MM.1S (cell line): ENCODE results near the gene VCX2.

Experiments
- DNase-seq: peaks from one replicate; pipeline ENCODE4 v3.0.0-alpha.2; 2015
- H2AFZ ChIP-seq: fragments of 300-600 bp; sonication (generic); 2 replicates; pipeline ENCODE4 v1.6.0; 2016; ENCODE audit warnings: antibody characterized with exemption, low read length
- H3F3A ChIP-seq: fragments of 300-600 bp; sonication (generic); 2 replicates; pipeline ENCODE4 v1.6.1; 2016; ENCODE audit warnings: mild to moderate bottlenecking, antibody characterized with exemption, low read length, moderate library complexity, mixed read lengths; ENCODE audit not compliant: insufficient read depth
- H3K27ac ChIP-seq: fragments of 300-600 bp; sonication (generic); 2 replicates; pipeline ENCODE4 v1.5.1; 2016; ENCODE audit warnings: mild to moderate bottlenecking, low read length
- H3K27me3 ChIP-seq: fragments of 300-600 bp; sonication (generic); replicated peaks from 2 replicates; pipeline ENCODE4 v1.6.0; 2016; ENCODE audit warnings: low read length; ENCODE audit not compliant: insufficient read depth
- H3K36me3 ChIP-seq: fragments of 300-600 bp; sonication (generic); replicated peaks from 2 replicates; pipeline ENCODE4 v1.6.1; 2016; ENCODE audit warnings: mild to moderate bottlenecking, low read length, mixed read lengths; ENCODE audit not compliant: insufficient read depth
- H3K4me1 ChIP-seq: fragments of 300-600 bp; sonication (generic); 2 replicates; pipeline ENCODE4 v1.6.1; 2016; ENCODE audit warnings: low read length, mixed read lengths
- H3K4me2 ChIP-seq: fragments of 300-600 bp; sonication (generic); 2 replicates; pipeline ENCODE4 v1.6.0; 2016; ENCODE audit warnings: low read depth, low read length
- H3K4me3 ChIP-seq: fragments of 300-600 bp; sonication (generic); 2 replicates; pipeline ENCODE4 v1.5.1; 2016; ENCODE audit warnings: low read length, mixed read lengths
- H3K79me2 ChIP-seq: fragments of 300-600 bp; sonication (generic); 2 replicates; pipeline ENCODE4 v1.6.1; 2016; ENCODE audit warnings: mixed run types, low read length, mixed read lengths
- H3K9ac ChIP-seq: fragments of 300-600 bp; sonication (generic); 2 replicates; pipeline ENCODE4 v1.6.1; 2016; ENCODE audit warnings: low read length, mixed read lengths
- H3K9me2 ChIP-seq: fragments of 300-600 bp; sonication (generic); replicated peaks from 2 replicates; pipeline ENCODE4 v1.6.1; 2016; ENCODE audit warnings: mild to moderate bottlenecking, low read length, mixed read lengths; ENCODE audit not compliant: insufficient read depth
- H3K9me3 ChIP-seq: fragments of 300-600 bp; sonication (generic); replicated peaks from 2 replicates; pipeline ENCODE4 v1.6.1; 2016; ENCODE audit warnings: mild to moderate bottlenecking, low read length, mixed read lengths; ENCODE audit not compliant: insufficient read depth
- H4K20me1 ChIP-seq: fragments of 300-600 bp; sonication (generic); 2 replicates; pipeline ENCODE4 v1.6.1; 2016; ENCODE audit warnings: mild to moderate bottlenecking, low read length, moderate library complexity, mixed read lengths; ENCODE audit not compliant: insufficient read depth
- EZH2 ChIP-seq: fragments of 300-600 bp; sonication (generic); optimal IDR thresholded peaks from 2 replicates; pipeline ENCODE3; 2017; ENCODE audit warnings: low read depth, mild to moderate bottlenecking, antibody characterized with exemption, low read length, mixed read lengths
- EZH2phosphoT487 ChIP-seq: fragments of 300-600 bp; sonication (generic); IDR thresholded peaks from 2 replicates; pipeline ENCODE4 v1.6.1; 2018; ENCODE audit warnings: antibody characterized with exemption, low read length
- TF ChIP-seq, protein P1 (sequence below): fragments of 300-600 bp; sonication (generic); IDR thresholded peaks from 2 replicates; pipeline ENCODE4 v1.5.1; 2016; ENCODE audit warnings: antibody characterized with exemption, low read length, mixed read lengths

Gene VCX2

DNA sequence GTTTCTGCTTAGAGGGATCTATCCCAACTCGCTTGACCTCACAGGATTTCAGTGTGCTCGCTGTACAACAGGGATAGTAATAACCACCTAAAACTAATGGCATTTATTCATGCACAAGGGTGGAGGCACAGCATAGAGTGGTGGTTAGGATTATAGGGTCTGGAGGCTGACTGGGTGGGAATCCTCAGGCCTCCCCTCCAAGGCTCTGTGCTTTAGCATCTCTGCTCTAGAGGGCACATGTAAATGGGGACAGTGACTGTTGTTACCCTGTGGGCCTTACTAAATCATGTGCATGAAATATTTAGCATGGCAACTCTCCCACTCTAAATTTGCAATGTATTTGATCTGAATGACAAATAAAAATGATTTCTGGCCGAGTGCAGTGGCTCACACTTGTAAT is 29.2 kb downstream of the VCX2 start:
- Histone ChIP-seq H3K4me2 (no peak overlapping the region), H3K79me2 (no peaks in the 10 kb centered on the region), H4K20me1 (no peaks in the 10 kb centered on the region), H3F3A (no peaks in the 10 kb centered on the region), H3K27ac (no peak overlapping the region), H3K36me3 (no peaks in the 10 kb centered on the region), H3K9me2 (no peaks in the 10 kb centered on the region), H2AFZ (no peak overlapping the region), H3K9me3 (no peaks in the 10 kb centered on the region), H3K4me1 (no peaks in the 10 kb centered on the region), H3K27me3 (no peaks in the 10 kb centered on the region), H3K9ac (no peak overlapping the region), H3K4me3 (no peak overlapping the region)
- TF ChIP-seq EZH2phosphoT487 (no peak), EZH2 (no peak)
- TF ChIP-seq, protein P1, sequence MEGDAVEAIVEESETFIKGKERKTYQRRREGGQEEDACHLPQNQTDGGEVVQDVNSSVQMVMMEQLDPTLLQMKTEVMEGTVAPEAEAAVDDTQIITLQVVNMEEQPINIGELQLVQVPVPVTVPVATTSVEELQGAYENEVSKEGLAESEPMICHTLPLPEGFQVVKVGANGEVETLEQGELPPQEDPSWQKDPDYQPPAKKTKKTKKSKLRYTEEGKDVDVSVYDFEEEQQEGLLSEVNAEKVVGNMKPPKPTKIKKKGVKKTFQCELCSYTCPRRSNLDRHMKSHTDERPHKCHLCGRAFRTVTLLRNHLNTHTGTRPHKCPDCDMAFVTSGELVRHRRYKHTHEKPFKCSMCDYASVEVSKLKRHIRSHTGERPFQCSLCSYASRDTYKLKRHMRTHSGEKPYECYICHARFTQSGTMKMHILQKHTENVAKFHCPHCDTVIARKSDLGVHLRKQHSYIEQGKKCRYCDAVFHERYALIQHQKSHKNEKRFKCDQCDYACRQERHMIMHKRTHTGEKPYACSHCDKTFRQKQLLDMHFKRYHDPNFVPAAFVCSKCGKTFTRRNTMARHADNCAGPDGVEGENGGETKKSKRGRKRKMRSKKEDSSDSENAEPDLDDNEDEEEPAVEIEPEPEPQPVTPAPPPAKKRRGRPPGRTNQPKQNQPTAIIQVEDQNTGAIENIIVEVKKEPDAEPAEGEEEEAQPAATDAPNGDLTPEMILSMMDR = no peak
- DNase-seq = no peak

DNA sequence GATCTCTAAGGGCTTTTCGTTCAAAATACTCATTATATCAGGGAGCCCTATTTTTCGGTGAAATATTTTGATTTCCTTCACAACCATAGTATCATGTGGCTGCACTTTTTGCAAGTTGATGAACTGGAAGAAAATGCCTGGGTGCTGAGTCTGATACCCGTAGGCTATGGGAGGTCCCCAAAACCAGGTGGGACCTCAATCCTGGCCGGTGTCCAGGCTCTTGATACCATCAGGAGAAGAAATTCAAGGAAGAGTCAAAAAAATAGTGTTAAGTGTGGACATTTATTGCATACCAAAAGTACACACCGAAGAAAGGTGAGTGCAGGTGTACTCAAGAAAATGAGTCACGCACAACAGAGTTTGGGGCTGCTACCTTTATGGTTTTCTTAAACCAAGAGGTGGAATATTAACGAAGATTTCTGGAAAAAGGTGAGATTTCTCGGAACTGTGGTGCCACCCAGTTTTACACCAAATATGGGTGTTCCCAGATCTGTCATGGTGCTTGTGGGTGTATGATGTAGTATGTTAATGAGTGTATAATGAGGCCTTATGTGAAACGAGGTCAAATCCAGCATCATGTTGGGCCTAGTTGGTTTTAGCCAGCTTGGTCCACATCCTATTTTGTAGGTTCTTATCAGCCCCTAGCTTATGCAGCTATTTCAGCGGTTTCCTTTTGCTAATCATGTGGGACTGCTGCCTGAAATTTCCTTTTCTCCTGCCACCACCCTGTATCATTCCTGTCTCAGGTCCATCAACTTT is 29.9 kb downstream of the VCX2 start:
- Histone ChIP-seq H3F3A (no peaks in the 10 kb centered on the region), H3K9me3 (no peaks in the 10 kb centered on the region), H3K4me2 (no peak overlapping the region), H3K27me3 (no peaks in the 10 kb centered on the region), H3K9me2 (no peaks in the 10 kb centered on the region), H2AFZ (no peak overlapping the region), H3K4me3 (no peak overlapping the region), H3K9ac (no peak overlapping the region), H3K79me2 (no peaks in the 10 kb centered on the region), H3K36me3 (no peaks in the 10 kb centered on the region), H3K4me1 (no peaks in the 10 kb centered on the region), H3K27ac (no peak overlapping the region), H4K20me1 (no peaks in the 10 kb centered on the region)
- no peak for DNase-seq
- TF ChIP-seq, protein P1 = no peak
- no peak for TF ChIP-seq EZH2
- no peak for TF ChIP-seq EZH2phosphoT487

DNA sequence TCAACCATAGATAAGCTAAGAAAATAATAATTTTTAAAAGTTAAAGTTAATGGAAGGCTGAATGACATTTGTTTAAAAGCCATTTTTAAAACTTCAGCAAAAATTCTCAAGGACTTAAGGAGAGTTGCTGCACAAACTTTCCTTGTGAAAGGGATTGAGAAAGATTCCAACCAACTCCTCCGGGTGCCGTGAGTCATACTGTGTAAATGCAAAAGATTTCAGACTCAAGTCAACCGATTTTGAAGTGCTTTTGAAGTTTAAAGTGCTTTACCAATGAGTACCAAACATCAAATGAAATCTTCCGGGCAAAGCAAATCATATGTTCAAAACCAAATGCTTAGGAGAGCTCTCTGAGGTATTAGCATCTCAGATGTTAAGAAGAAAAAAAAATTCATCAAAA is 31.4 kb downstream of the VCX2 start:
- TF ChIP-seq, protein P1 = no peak
- no peak for TF ChIP-seq EZH2
- no peak for TF ChIP-seq EZH2phosphoT487
- Histone ChIP-seq H3K27me3 (no peaks in the 10 kb centered on the region), H3K9me2 (no peaks in the 10 kb centered on the region), H3K36me3 (no peaks in the 10 kb centered on the region), H3K4me2 (no peak overlapping the region), H3K4me1 (no peaks in the 10 kb centered on the region), H3K9ac (no peak overlapping the region), H4K20me1 (no peaks in the 10 kb centered on the region), H3F3A (no peaks in the 10 kb centered on the region), H3K4me3 (no peak overlapping the region), H3K79me2 (no peaks in the 10 kb centered on the region), H3K27ac (no peak overlapping the region), H2AFZ (no peak overlapping the region), H3K9me3 (no peaks in the 10 kb centered on the region)
- DNase-seq = no peak
